PC-9 (cell line): ENCODE measurements around the gene FOXL1.

Experiments used
- EZH2 ChIP-seq: fragments of 200-600 bp; sonication (generic); IDR thresholded peaks from 2 replicates; pipeline ENCODE4 v1.8.0; 2017; ENCODE audit warnings: antibody characterized with exemption, low read depth
- TF ChIP-seq, protein P1 (sequence below): fragments of 200-600 bp; sonication (generic); conservative IDR thresholded peaks from 2 replicates; pipeline ENCODE4 v1.6.1; 2017; ENCODE audit warnings: mixed run types, antibody characterized with exemption, mild to moderate bottlenecking, moderate library complexity

DNA sequence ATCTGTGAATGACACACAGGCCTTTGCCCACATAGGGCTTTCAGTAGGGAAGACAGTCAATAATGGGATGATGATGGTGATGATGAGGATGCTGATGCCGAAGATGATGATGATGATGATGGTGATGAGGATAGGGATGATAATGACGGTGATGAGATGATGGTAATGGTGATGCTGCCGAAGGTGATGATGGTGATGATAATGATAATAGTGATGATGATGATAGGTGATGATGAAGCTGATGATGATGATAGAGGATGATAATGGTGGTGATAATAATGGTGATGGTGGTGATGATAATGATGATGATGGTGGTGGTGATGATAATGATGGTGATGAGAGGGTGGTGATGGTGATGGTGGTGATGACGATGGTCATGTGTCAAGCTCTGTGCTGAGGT, 12.9 kb downstream of the FOXL1 start:
- TF ChIP-seq EZH2: no peak
- TF ChIP-seq, protein P1, sequence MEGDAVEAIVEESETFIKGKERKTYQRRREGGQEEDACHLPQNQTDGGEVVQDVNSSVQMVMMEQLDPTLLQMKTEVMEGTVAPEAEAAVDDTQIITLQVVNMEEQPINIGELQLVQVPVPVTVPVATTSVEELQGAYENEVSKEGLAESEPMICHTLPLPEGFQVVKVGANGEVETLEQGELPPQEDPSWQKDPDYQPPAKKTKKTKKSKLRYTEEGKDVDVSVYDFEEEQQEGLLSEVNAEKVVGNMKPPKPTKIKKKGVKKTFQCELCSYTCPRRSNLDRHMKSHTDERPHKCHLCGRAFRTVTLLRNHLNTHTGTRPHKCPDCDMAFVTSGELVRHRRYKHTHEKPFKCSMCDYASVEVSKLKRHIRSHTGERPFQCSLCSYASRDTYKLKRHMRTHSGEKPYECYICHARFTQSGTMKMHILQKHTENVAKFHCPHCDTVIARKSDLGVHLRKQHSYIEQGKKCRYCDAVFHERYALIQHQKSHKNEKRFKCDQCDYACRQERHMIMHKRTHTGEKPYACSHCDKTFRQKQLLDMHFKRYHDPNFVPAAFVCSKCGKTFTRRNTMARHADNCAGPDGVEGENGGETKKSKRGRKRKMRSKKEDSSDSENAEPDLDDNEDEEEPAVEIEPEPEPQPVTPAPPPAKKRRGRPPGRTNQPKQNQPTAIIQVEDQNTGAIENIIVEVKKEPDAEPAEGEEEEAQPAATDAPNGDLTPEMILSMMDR: no peak
